Activated T-helper 9 cell treated with anti-CD3 and anti-CD28 coated beads, Interleukin-2, amount 50 U/mL, for 16 hours (primary cell): ENCODE measurements around the gene WFIKKN1.

ENCODE experiments used
- DNase-seq: peaks from one replicate; pipeline ENCODE4 v3.0.0-alpha.2; 2020; ENCODE audit warnings: low read depth

Gene WFIKKN1

GRCh38 chr16:624526-625070, 6.2 kb upstream of the WFIKKN1 start:
- no peak for DNase-seq

GRCh38 chr16:625117-625976, 5.4 kb upstream of the WFIKKN1 start:
- no peak for DNase-seq

GRCh38 chr16:625977-626765, 4.6 kb upstream of the WFIKKN1 start:
- no peak for DNase-seq

- no peak for DNase-seq
Observed at GRCh38 chr16:626787-627453, 3.9 kb upstream of the WFIKKN1 start.

GRCh38 chr16:627454-628239, 3.1 kb upstream of the WFIKKN1 start:
- DNase-seq: no peak

GRCh38 chr16:628321-629061, 2.3 kb upstream of the WFIKKN1 start:
- DNase-seq: no peak

GRCh38 chr16:629185-629832, 1.5 kb upstream of the WFIKKN1 start:
- DNase-seq: no peak

GRCh38 chr16:629833-630248, 944 bp upstream of the WFIKKN1 start:
- no peak for DNase-seq

- DNase-seq: no peak
Observed at GRCh38 chr16:630249-630814, 453 bp upstream of the WFIKKN1 start.

- DNase-seq: no peak
Observed at GRCh38 chr16:631808-632358, 1.1 kb downstream of the WFIKKN1 start.

- no peak for DNase-seq
Observed at GRCh38 chr16:632486-633335, 1.9 kb downstream of the WFIKKN1 start.

- no peak for DNase-seq
Observed at GRCh38 chr16:633336-634050, 2.7 kb downstream of the WFIKKN1 start.

- DNase-seq: no peak
Observed at GRCh38 chr16:634051-634670, 3.4 kb downstream of the WFIKKN1 start.

GRCh38 chr16:634996-635395, 4.2 kb downstream of the WFIKKN1 start:
- no peak for DNase-seq

- no peak for DNase-seq
Observed at GRCh38 chr16:635573-636205, 4.9 kb downstream of the WFIKKN1 start.

GRCh38 chr16:636206-637080, 5.7 kb downstream of the WFIKKN1 start, which contains the start of gene METTL26:
Gene METTL26 (minus strand): TSS chr16:636305. CDS start chr16:636290, 15 bp downstream.
- DNase-seq: peak; percentile 89
